Stimulated activated CD4-positive, alpha-beta T cell treated with anti-CD3 and anti-CD28 coated beads, Interleukin-2, amount 100 ng/mL, for 4 hours (primary cell): ENCODE measurements around the gene VPS41.
"Not testable (repeated sequence)": the region's sequence is repeated elsewhere in the genome, so short reads cannot be mapped to it uniquely, and the experiment has no call there.

Source experiments
- DNase-seq: peaks from one replicate; pipeline ENCODE4 v3.0.0-alpha.2; 2020; ENCODE audit warnings: low read depth

Gene VPS41

GRCh38 chr7:38854947-38855346 lies 54.0 kb downstream of the VPS41 start:
- not testable (repeated sequence) for DNase-seq

DNA sequence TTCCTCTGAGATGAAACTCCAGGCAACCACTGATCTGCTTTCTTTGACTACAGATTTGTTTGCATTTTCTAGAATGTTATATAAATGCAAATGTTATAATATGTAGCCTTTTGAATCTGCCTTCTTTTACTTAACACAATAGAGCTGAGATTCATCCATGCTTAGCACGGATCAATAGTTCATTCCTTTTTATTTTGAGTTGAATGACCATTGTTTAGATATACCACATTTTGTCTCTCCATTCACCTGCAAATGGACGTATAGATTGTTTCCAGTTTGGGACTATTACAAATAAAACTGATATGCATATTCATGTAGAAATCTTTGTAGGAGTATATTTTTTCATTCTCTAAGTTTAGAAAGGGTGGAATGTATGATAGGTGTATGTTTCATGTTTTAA lies 57.7 kb downstream of the VPS41 start:
- no peak for DNase-seq

GRCh38 chr7:38846280-38846679 lies 62.7 kb downstream of the VPS41 start:
- no peak for DNase-seq

DNA sequence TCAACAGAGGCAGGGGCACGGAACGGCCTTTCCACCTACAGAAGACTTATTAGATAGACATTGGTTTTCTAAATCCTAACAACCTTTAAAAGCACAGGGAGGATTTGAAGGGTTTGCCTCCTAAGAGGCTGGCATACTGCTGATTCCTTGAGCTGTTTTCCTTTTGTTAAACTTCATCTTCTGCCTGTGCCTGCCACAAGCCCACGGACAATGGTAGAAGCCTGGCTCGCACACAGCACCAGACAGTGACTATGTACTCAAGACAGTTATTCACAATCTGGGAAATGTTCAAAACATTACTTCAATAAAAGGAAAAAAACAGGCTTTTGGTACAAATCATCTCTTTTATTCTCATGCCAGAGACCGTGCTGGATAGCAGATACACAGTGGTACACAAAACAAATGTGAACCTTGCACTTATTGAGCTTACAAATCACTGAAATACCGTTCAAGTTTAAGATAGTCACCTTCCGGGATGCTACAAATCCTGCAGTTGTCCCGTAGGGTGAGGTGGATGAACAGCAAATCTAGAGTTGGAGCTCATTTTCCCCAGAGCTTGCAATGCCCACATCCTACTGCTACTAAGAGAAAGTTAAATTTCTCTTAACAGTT lies 63.9 kb downstream of the VPS41 start:
- no peak for DNase-seq

- no peak for DNase-seq
These were observed 66.2 kb downstream of the VPS41 start for GRCh38 chr7:38842746-38843145.

GRCh38 chr7:38840736-38841460 lies 68.1 kb downstream of the VPS41 start:
- DNase-seq = no peak

DNA sequence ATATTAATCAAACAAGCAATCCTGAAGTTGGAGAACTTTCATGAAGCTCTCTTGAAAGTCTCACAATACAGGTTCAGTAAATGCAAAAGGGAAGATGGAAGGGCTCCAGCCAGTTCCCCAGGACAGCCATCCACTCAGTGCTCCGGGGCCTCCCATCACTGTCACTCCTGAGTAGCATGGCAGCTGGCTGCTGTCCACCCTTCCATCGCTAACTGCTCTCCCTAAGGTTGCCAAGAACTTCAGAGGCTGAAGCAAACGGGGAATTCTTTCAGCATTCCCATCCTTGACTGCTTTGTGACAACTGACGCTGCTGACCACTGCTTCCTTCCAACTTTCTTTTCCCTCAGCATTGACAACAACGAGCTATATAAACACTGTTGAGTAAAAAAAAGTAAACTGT lies 69.1 kb downstream of the VPS41 start:
- no peak for DNase-seq

- DNase-seq = no peak
These were observed 70.1 kb downstream of the VPS41 start for GRCh38 chr7:38838725-38839385.

DNA sequence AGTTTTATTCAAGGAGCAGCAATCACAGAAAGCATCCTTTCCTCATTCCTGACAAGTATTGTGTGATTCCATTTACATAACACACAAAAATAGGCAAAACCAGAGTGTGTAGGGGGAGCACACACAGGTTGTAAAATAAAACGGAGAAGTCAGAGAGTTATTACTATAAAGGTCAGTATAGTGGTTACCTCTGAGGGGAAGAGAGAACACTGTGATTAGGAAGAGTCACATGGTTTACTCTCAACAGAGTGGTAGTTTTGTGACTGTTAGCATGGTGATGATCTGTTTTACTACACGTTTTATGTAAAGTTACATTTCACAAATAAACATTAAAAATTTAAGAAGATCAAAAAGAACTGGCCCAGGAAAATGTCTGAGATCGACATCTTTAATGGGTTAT lies 74.6 kb downstream of the VPS41 start:
- DNase-seq = no peak

DNA sequence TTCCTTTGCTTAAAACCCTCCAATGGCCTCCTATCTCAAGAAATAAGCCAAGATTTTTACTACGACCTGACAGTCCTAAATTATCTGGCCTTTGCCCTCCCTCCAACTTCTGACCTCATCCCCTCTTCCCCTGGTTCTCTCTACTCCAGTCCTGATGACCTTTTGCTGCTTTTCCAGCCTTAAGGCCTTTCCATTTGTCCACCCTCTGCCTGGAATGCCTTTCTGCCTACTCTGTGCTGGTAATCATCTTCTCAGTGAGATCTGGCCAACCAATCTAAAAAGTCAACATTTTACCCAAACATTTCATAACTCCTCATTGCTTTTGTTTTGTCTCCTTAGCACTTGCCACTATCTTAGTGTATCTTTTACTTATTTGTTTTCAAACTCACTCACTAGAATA lies 75.7 kb downstream of the VPS41 start:
- no peak for DNase-seq

DNA sequence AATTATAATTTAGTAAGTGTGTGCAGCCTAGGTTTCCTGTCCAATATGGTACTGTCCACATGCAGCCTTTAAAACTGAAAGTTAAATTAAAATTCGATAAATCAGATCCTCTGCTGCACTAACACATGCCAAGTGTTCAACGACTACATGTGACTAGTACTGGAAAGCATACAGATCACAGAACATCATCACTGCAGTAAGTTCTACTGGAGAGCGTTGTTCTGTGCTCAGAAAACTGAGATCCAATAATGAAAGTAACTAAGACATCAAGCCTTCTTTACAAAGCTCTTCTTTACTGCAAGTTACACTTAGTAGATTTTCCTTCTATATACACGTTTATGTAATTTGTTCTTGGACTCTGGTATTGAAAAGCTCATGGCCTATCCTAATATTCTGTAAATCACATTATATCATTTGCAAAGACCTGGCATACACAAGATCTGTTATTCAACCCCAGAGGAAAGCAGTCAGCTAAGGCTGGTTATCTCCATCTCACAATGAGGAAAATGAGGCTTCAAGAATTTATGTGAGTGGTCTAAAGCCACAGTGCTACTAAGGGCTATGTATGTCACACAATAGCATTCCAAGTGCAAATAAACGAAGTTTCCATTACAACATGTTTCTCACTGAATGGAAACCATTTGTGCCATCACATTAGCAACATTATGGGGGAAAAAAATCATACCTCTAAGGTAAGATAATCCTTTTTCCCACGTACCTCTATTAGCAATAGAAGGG lies 77.6 kb downstream of the VPS41 start:
- DNase-seq = no peak

DNA sequence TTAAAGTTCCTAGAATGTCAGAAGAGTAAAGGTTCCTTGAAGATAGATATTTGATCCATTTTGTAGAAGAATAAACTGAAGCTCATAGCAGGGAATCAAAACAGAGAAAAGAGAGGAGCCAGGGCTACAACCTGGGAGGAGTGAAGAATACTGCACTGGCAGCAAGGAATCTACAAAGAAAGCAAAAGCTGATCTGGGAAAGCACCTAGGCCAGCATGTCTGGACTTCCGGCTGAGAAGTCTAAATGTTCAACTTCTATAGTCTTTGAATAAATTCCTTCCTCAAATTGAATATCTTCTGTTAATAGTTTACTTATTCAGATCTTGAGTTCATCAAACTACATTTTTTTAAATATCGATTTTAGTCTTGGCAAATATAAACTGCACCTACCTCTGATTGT lies 78.2 kb downstream of the VPS41 start:
- DNase-seq = no peak

GRCh38 chr7:38829488-38830165 lies 79.4 kb downstream of the VPS41 start:
- no peak for DNase-seq

- DNase-seq = no peak
These were observed 81.0 kb downstream of the VPS41 start for GRCh38 chr7:38828026-38828425.

DNA sequence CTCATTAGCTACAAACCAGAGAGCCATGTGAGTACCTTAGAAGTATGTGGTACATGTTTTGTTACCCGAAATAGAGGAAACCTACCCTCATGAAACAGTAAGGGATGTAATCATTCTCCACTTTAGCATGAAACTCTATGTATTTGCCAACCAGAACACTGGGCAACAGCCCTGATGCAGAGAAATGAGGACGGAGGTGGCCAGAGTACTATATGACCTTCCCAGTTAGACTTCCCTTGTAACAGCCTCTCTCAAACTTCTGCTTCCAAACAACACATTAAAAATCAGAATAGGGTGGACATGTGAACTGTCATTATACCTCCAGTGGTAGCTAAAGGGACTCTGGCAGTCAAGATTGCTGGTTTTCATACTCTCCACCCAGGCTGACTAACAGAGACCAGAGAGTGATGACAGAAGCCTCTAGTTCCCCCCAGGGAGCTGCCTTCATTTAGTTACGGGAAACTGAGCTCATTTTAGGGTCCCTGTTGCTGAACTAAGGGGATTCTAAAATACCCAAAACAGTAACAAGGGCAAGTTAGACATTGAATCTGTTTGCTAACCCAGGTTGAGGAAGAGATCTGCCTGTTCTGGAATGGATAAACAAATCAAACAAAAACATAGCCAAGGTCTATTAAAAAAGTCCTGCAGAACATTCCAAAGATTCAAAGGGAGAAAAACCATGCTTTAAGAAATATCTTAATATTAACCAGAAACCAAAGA lies 83.1 kb downstream of the VPS41 start:
- DNase-seq = no peak

DNA sequence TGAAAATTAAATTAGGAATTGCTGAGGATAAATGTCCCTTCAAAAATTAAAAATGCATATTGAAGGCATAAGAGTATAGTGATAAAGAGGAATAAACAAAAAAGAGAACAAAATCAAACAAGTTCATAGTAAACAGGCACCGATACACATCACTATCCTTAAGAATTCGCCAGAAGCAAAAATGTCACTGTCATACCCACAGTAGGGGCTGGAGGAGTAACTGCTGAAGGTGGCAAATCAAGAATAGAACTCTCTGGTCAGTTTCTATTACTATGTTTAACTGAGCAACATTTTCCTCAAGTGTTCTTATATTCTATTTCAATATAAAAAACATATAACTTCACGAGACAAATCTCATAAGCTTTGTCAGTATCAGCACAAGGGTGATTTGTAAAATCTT lies 84.0 kb downstream of the VPS41 start:
- DNase-seq = no peak

DNA sequence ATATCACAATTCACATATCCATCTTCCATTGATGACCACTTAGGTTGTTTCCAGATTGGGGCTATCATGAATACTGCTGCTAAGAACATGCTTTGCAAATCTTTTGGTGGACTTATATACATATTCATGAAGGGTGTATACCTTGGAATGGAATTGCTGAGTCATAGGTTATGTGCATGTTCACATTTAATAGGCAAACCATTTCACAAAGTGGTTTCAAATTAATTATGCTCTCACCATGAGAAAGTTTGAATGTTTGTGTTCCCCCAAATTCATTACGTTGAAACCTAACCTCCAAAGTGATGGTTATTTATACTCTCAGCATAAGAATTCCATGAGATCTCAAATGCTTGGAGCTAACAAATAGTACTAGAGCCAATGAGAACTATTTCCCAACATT lies 86.4 kb downstream of the VPS41 start:
- no peak for DNase-seq

GRCh38 chr7:38820571-38820970 lies 88.4 kb downstream of the VPS41 start:
- no peak for DNase-seq

DNA sequence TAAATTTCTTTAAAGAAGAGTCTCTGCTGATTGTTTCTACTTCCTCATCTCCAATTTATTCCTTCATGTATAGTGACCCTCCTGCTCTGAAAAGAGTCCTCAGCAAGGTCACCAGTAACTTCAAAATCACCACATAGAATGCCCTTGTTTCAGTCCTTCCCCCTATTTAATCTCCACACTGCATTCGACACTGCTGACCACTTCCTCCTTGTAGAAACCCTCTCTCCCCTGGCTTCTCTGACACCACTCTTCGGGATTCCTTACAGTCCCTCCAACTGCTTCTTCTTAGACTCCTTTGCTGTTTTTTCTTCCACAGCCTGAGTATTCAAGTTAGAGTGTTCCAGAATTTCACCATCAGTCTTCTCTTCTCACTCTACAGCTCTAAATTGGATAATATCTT lies 89.5 kb downstream of the VPS41 start:
- DNase-seq = no peak

DNA sequence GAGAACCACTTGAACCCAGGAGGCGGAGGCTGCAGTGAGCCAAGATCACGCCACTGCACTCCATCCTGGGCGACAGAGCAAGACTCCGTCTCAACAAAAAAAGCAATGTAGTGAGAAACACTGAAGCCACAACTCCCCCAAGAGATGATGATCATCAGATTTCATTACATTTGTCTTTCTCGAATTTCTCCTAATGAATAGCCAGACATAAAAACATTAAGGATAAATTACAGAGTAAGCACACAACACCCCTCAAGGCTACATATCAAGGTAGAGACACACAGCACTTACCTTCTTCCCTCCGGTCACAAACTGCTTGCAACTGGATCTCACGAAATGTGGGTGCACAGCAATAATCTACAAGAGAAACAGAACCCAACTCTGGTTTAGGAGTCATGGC lies 91.5 kb downstream of the VPS41 start:
- no peak for DNase-seq

GRCh38 chr7:38813768-38814167 lies 95.2 kb downstream of the VPS41 start:
- no peak for DNase-seq

DNA sequence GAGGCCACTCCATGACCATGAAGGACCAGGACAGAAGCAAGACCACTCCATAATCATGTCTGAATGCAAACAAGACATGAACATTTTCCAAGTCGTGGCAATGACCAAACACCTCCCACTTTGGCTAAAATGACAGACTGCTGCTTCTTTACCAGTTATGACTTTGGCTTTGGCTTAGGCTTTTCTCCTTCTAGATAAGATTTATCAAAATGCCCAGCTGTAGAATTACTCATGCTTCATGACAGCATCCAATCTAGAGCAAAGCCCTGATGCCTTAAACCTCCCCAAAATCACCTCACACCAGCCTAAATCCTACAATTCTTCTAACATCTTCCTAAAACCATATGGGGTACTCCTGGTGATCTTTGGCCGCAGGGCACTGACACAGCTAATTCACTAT lies 102.1 kb downstream of the VPS41 start:
- no peak for DNase-seq
